Bronchial epithelial cell (primary cell): ENCODE data around the gene GRIP1. TPM values are rescaled to one million over a fixed set of nuclear protein-coding genes. Genes with fewer than 3 reads are reported as not detected.

ENCODE experiments used
- DNase-seq: peaks from one replicate; pipeline ENCODE4 v3.0.0-alpha.2; 2010; ENCODE audit warnings: low read depth
- FAIRE-seq: peaks from 2 replicates; lab custom pipeline; 2011; peaks lifted over from hg19 to GRCh38; lab: Jason Lieb, UNC
- H3K27me3 ChIP-seq: 2 replicates; pipeline ENCODE4 v1.5.1; 2011; ENCODE audit warnings: low read length; ENCODE audit not compliant: control insufficient read depth, insufficient read depth
- H3K36me3 ChIP-seq: 2 replicates; pipeline ENCODE4 v1.5.1; 2011; ENCODE audit warnings: low read length; ENCODE audit not compliant: control insufficient read depth, insufficient read depth
- H3K4me3 ChIP-seq: 2 replicates; pipeline ENCODE4 v1.5.1; 2011; ENCODE audit warnings: mild to moderate bottlenecking, low read depth, low read length, control low read depth
- total RNA-seq: library from RNA; depleted of rRNA; stranded (reverse); fragments of >200 nt; gene quantifications from 2 replicates; pipeline ENCODE4 v1.2.1, GENCODE V29; 2014
- TF ChIP-seq, protein P1 (sequence below): IDR thresholded peaks from 2 replicates; pipeline ENCODE4 v1.5.1; 2011; ENCODE audit warnings: mild to moderate bottlenecking, moderate library complexity, low read length, control low read depth, inconsistent platforms; ENCODE audit not compliant: insufficient read depth, severe bottlenecking

The GRIP1 gene
- total RNA-seq, 1 donor from 2014 or later, result 3.9 TPM

- TF ChIP-seq, protein P1, sequence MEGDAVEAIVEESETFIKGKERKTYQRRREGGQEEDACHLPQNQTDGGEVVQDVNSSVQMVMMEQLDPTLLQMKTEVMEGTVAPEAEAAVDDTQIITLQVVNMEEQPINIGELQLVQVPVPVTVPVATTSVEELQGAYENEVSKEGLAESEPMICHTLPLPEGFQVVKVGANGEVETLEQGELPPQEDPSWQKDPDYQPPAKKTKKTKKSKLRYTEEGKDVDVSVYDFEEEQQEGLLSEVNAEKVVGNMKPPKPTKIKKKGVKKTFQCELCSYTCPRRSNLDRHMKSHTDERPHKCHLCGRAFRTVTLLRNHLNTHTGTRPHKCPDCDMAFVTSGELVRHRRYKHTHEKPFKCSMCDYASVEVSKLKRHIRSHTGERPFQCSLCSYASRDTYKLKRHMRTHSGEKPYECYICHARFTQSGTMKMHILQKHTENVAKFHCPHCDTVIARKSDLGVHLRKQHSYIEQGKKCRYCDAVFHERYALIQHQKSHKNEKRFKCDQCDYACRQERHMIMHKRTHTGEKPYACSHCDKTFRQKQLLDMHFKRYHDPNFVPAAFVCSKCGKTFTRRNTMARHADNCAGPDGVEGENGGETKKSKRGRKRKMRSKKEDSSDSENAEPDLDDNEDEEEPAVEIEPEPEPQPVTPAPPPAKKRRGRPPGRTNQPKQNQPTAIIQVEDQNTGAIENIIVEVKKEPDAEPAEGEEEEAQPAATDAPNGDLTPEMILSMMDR, result no peak
- no peak for FAIRE-seq
- Histone ChIP-seq H3K36me3 (no peaks in the 10 kb centered on the region), H3K4me3 (no peak overlapping the region), H3K27me3 (no peaks in the 10 kb centered on the region)
- DNase-seq, result peak; percentile 20
Measured at GRCh38 chr12:66516133-66516532, 162.7 kb downstream of the GRIP1 start.

DNA sequence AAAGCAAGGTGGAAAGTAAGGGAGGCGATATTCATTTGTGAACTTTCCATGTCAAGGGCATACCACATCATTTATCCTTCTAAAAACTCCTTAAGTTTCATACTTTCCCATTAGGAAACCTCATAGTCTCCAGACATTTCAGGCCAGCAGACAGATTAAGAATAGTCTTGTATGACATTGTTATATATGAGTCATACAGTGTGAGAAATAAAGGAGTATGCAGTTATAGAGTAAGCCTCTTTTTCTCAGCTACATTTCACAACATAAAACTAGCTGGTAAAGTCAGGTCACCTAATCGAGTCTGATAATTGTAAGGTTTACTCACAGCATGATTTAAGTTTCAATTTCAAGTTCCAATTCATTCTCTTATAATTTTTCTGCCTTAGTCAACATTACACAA, 164.3 kb downstream of the GRIP1 start:
- Histone ChIP-seq H3K27me3 (no peaks in the 10 kb centered on the region), H3K4me3 (no peak overlapping the region), H3K36me3 (no peaks in the 10 kb centered on the region)
- FAIRE-seq (no peak), DNase-seq (peak; percentile 81)
- TF ChIP-seq, protein P1, result no peak

DNA sequence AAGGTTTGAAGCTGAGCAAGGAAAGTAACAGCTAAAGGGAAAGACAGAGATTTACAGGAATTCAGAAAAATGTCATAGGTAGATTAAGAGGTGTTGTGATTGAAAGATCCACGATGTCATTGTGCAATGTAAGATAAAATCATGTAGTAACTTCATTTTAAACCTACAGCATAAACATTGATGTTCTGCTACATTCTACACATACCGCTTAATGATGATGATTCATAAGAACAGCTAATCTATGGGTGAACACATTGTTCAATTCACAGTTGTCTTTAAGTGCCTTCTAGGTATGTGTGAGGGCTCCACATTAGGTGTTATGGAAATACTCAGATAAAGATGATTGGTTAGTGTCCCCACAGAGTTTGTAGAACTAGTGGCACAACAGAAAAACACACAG, 170.9 kb downstream of the GRIP1 start:
- peak; percentile 40 for DNase-seq
- no peak for FAIRE-seq
- TF ChIP-seq, protein P1, result no peak

DNA sequence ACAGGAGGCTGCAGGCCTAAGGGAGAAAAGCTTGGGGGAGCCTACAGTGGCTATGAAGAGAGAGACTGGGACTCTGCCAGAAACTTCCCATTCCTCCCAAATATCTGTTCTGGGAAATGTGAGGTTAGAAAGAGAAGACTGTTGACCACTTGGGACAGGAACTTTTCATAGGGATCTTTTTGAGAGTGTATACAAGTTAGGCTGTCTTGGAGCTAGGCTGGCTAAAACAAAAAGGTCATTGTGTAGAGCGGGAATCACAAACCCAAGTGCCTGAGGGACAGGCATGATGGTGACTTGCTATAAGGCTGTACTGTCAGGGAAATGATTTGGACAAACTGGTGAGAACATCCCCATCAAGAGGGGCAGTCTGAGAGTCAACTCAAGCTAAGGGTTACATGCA, 175.1 kb downstream of the GRIP1 start:
- TF ChIP-seq, protein P1, result no peak
- H3K27me3 ChIP-seq, result no peaks in the 10 kb centered on the region
- FAIRE-seq (no peak), DNase-seq (no peak)
- no peak overlapping the region for H3K4me3 ChIP-seq
- no peaks in the 10 kb centered on the region for H3K36me3 ChIP-seq

More for the DNA sequence above, 170.9 kb downstream of the GRIP1 start:
- H3K4me3 ChIP-seq, result no peak overlapping the region
- no peaks in the 10 kb centered on the region for H3K27me3 ChIP-seq
- no peaks in the 10 kb centered on the region for H3K36me3 ChIP-seq

GRCh38 chr12:66502911-66503310, 176.0 kb downstream of the GRIP1 start:
- H3K36me3 ChIP-seq, result no peaks in the 10 kb centered on the region
- H3K27me3 ChIP-seq, result no peaks in the 10 kb centered on the region
- H3K4me3 ChIP-seq, result no peak overlapping the region
- DNase-seq (no peak), FAIRE-seq (no peak)
- TF ChIP-seq, protein P1, result no peak

GRCh38 chr12:66500841-66501240, 178.0 kb downstream of the GRIP1 start:
- FAIRE-seq, result no peak
- TF ChIP-seq, protein P1, result no peak

More at GRCh38 chr12:66500841-66501240, 178.0 kb downstream of the GRIP1 start:
- Histone ChIP-seq H3K4me3 (no peak overlapping the region), H3K36me3 (no peaks in the 10 kb centered on the region), H3K27me3 (no peaks in the 10 kb centered on the region)
- no peak for DNase-seq
